ENCODE data around the gene CFP.

DNA sequence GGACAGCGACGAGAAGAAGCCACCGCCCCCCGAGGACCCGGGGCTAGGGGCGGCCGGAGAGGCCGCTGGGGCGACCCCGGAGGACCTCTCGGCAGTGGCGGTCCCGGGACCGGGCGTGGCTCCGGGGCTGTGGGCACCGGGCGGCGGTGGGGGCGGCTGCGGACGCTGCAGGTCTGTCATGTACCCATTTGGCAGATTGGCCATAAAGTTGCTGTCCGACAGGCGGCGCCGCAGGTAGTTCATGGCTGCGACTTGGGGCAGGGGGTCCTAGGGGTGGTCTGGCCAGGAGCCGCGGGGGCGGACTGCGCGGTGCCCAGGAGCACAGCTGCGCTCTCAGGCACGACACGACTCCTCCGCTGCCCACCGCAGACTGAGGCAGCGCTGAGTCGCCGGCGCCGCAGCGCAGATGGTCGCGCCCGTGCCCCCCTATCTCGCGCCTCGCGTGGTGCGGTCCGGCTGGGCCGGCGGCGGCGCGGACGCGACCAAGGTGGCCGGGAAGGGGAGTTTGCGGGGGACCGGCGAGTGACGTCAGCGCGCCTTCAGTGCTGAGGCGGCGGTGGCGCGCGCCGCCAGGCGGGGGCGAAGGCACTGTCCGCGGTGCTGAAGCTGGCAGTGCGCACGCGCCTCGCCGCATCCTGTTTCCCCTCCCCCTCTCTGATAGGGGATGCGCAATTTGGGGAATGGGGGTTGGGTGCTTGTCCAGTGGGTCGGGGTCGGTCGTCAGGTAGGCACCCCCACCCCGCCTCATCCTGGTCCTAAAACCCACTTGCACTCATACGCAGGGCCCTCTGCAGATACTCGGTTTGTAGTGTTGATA lies 10.0 kb downstream of the CFP start, which contains the start of gene SYN1:
- no peak for TF ChIP-seq EP300 (IDR thresholded peaks at IDR 0.05; ENCODE audit: borderline replicate concordance in 1 of 2, low read depth in 1 of 2, low read length in 1 of 2)
- TF ChIP-seq SIN3A (IDR thresholded peaks at IDR 0.05; ENCODE audit: borderline replicate concordance, low read depth, low read length) = no peak
- 0 out of 2 replicates have a peak, but pooled peaks have one; percentile 14 for TF ChIP-seq CTCF (IDR thresholded peaks at IDR 0.05)
